GM19023 (cell line): ENCODE results near the gene ERC1.
"Not testable (repeated sequence)": the region's sequence is repeated elsewhere in the genome, so short reads cannot be mapped to it uniquely, and the experiment has no call there.

Experiments used
- ATAC-seq: cut with Tn5 transposase; IDR thresholded peaks from one replicate; pipeline ENCODE4 v1.9.1; 2021; ENCODE audit warnings: mild to moderate bottlenecking, moderate library complexity; ENCODE audit not compliant: unreplicated experiment

ERC1 gene

DNA sequence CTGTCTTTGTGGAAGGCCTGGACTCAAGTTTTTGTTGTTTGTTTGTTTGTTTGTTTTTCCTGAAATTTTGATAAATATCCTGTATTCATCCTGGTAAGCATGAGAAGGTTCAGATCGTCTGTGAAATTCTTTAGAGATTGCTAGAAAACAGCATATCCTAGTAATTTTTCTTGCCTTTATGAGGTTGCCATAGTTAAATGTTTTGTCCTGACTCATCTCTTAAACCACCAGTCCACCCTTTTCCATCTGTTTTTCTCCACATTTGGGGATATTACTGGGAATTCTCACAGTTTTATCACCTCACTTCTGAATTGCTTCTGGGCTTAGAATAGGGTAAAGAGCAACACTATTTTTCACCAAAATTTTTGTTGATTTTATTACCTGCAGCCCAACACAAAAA is 355.1 kb downstream of the ERC1 start:
- no peak for ATAC-seq

DNA sequence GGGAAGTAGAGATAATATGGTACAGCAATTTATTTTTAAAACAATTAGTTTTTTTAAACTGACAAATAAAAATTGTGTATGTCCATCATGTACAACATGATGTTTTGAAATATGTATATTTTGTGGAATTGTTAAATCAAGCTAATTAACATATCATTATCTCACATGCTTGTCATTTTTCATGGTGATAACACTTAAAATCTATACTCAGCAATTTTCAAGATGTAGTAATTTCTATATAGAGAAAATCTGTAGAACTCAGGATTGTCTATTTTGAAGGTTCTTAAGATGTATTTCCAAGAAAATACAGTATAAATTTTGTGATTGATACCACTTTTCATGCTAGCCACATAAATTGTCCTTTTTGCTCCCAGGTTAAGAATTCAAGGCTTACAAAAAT is 356.3 kb downstream of the ERC1 start:
- no peak for ATAC-seq

- no peak for ATAC-seq
Observed at GRCh38 chr12:1348606-1349005, 357.6 kb downstream of the ERC1 start.

- no peak for ATAC-seq
Observed at GRCh38 chr12:1350055-1350933, 359.3 kb downstream of the ERC1 start.

- ATAC-seq, result no peak
Observed at GRCh38 chr12:1350934-1351240, 359.9 kb downstream of the ERC1 start.

- no peak for ATAC-seq
Observed at GRCh38 chr12:1351926-1352325, 360.9 kb downstream of the ERC1 start.

- no peak for ATAC-seq
Observed at GRCh38 chr12:1353451-1353850, 362.4 kb downstream of the ERC1 start.

DNA sequence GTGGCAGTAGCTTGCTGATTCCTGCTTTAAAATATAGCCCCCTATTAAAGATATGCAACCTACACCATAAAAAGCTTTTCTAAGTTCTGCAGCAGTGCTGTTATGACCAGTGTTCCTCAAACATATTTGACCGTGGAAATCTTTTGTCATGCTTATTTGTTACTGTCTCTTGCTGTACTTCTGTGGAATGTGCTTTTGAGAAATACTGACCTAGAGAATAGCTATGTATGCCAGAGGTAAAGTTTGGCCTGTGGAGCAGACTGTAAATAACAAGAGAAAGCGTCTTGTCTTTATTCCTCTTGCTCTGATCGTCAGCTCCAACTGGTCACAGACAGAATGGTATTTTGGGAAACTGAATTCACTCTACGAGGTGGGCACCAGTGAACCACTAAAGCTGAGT is 364.4 kb downstream of the ERC1 start:
- no peak for ATAC-seq

DNA sequence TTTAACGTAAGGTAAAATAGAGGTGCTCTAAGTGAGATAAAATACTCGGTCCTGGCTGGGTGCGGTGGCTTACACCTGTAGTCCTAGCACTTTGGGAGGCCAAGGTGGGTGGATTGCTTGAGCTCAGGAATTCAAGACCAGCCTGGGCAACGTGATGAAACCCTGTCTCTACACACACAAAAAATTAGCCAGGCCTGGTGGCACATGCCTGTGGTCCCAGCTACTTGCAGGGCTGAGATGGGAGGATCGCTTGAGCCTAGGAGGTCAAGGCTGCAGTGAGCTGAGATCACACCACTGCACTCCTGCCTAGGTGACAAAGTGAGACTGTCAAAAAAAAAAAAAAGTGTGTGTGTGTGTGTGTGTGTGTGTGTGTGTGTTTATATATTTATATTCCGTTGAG is 364.8 kb downstream of the ERC1 start:
- ATAC-seq, result not testable (repeated sequence)

DNA sequence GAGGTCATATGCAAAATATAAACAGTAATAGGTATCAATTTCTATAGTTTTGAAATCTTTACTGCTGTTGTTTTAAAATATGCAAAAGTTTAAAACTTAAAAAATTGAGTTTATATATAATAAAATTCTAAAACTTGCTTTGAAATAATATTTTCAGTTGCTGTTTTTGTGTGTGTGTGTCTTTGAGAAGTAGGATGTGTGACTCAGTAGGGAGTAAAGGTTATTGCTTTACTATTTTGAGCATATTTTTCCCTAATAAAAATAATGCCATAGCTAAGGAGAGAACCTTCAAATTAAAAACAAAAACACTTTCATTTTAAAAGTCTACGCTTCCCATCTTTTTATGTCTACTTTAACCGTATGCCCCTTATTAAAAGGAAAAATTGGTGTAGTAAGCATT is 365.3 kb downstream of the ERC1 start:
- ATAC-seq, result no peak

GRCh38 chr12:1357171-1357570 is 366.1 kb downstream of the ERC1 start:
- no peak for ATAC-seq

- ATAC-seq, result no peak
Observed at GRCh38 chr12:1357711-1358110, 366.7 kb downstream of the ERC1 start.

- no peak for ATAC-seq
Observed at GRCh38 chr12:1360441-1361210, 369.6 kb downstream of the ERC1 start.

DNA sequence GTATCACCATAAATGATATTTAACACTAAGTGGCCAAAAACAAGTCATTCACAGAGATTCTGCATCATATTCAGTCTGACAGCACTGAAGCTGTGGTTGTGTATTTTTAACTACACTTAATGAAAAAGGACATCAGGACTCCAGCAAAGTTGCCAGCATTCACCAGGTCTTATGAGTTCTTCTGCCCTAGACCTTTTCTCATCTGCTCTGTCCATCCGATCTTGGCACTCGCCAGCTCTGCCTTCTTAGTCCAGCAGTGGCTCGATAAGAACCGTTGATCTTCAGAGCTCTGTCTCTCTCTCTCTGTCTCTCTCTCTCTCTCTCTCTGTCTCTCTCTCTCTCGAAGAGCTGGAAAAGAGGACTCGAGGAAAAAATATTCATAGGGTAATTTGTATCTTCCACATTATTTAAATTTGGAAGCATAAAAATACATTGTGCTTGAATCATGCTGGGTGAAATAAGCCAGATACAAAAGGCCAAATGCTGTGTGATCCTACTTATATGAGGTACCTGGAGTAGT is 371.2 kb downstream of the ERC1 start:
- ATAC-seq, result no peak

DNA sequence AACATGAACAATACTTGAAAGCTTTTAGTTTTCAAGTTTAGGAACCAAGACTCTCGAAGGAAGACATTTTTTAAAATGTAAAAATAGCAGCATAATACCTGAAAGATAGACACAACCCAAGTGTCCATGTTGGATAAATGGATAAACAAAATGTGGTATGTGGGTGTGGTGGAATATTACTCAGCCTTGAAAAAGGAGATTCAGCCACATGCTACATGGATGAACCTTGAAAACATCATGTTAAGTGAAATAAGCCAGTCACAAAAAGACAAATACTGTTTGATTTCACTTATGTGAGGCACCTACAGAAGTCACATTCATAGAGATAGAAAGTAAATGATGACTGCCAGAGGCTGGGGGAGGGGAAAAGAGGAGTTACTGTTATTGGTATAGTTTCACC is 374.7 kb downstream of the ERC1 start:
- ATAC-seq, result no peak

GRCh38 chr12:1367331-1368291 is 376.6 kb downstream of the ERC1 start:
- no peak for ATAC-seq

GRCh38 chr12:1369460-1369859 is 378.4 kb downstream of the ERC1 start:
- ATAC-seq, result no peak

- no peak for ATAC-seq
Observed at GRCh38 chr12:1369938-1370500, 379.0 kb downstream of the ERC1 start.

GRCh38 chr12:1373901-1374735 is 383.1 kb downstream of the ERC1 start:
- ATAC-seq, result no peak

- no peak for ATAC-seq
Observed at GRCh38 chr12:1375323-1375722, 384.3 kb downstream of the ERC1 start.
